Left colon (tissue), 2 donors: Measurements from ENCODE around the gene RAMP1. TPM values are rescaled to one million over a fixed set of nuclear protein-coding genes. Genes with fewer than 3 reads are reported as not detected.
A peak's percentile ranks its signal among the peaks of the same experiment; 100 is the strongest.

ENCODE experiments used
- ATAC-seq: fragments of 200-7000 bp; cut with Tn5 transposase; one replicate; pipeline ENCODE4 v1.9.1; 2020; ENCODE audit warnings: mild to moderate bottlenecking, moderate library complexity
- DNase-seq, 2 donors: peaks; one replicate each; pipeline ENCODE4 v3.0.0-alpha.2; 2020
- intact Hi-C, 2 donors: fragments of 100-400 bp; cut with DNase I in 1 of 2; cut with micrococcal nuclease in 1 of 2; formaldehyde crosslinking; loops; one replicate each; pipeline versions ENCODE4 v1.11.2 to v1.14.0; 2022; cut with DNase I, micrococcal nuclease
- total RNA-seq, 2 donors: library from RNA; stranded (reverse); fragmentation: NEBNext Ultra II Directional; extraction: Animal tissue kit (Norgen Biotek cat#: 25700); gene quantifications; one replicate each; pipeline ENCODE4 v1.2.1, GENCODE V29; 2021
- donor health status: DM: no; HTN: no; CAD: no.
- donor health status: DM: yes; HTN: yes; CAD: no.

RAMP1 gene
- total RNA-seq, 2 donors from 2014 or later, result 1.8 to 24.8 TPM

GRCh38 chr2:237873897-237874551 is 14.6 kb downstream of the RAMP1 start:
- no peak for ATAC-seq
- intact Hi-C loops, result no loop called here
- no peak for DNase-seq

- ATAC-seq (no peak), DNase-seq (no peak)
- intact Hi-C loops, result no loop called here
Measured at GRCh38 chr2:237874585-237875161, 15.2 kb downstream of the RAMP1 start.

- DNase-seq (no peak), ATAC-seq (no peak)
- intact Hi-C loops, result no loop called here
Measured at GRCh38 chr2:237875256-237876060, 16.0 kb downstream of the RAMP1 start.

- intact Hi-C loops, result no loop called here
- ATAC-seq, result no peak
- DNase-seq, result no peak
Measured at GRCh38 chr2:237876061-237876526, 16.7 kb downstream of the RAMP1 start.

GRCh38 chr2:237876532-237876931 is 17.1 kb downstream of the RAMP1 start:
- no peak for DNase-seq
- intact Hi-C loops, result no loop called here
- no peak for ATAC-seq

GRCh38 chr2:237876951-237877491 is 17.6 kb downstream of the RAMP1 start:
- ATAC-seq, result no peak
- no peak for DNase-seq
- intact Hi-C loops, result no loop called here

- peak in 1 of 2 donors; percentile 21 for DNase-seq
- intact Hi-C loops, result no loop called here
- no peak for ATAC-seq
Measured at GRCh38 chr2:237877576-237878307, 18.3 kb downstream of the RAMP1 start.

GRCh38 chr2:237878321-237879057 is 19.1 kb downstream of the RAMP1 start:
- ATAC-seq, result no peak
- no peak for DNase-seq
- intact Hi-C loops, result no loop called here

GRCh38 chr2:237879058-237879430 is 19.6 kb downstream of the RAMP1 start:
- ATAC-seq (no peak), DNase-seq (no peak)
- intact Hi-C loops, result no loop called here

- DNase-seq (no peak), ATAC-seq (no peak)
- intact Hi-C loops, result no loop called here
Measured at GRCh38 chr2:237879991-237880560, 20.7 kb downstream of the RAMP1 start.

- ATAC-seq, result no peak
- peak in 1 of 2 donors; percentile 30 for DNase-seq
- intact Hi-C loops, result no loop called here
Measured at GRCh38 chr2:237882510-237883481, 23.4 kb downstream of the RAMP1 start.

GRCh38 chr2:237883951-237884446 is 24.6 kb downstream of the RAMP1 start:
- intact Hi-C loops, result no loop called here
- DNase-seq, result peak in 1 of 2 donors; percentile 15
- no peak for ATAC-seq

GRCh38 chr2:237884681-237885080 is 25.3 kb downstream of the RAMP1 start:
- ATAC-seq, result no peak
- peak in 1 of 2 donors; percentile 18 for DNase-seq
- intact Hi-C loops, result no loop called here

GRCh38 chr2:237885111-237885930 is 25.9 kb downstream of the RAMP1 start:
- DNase-seq (peak in 1 of 2 donors; percentile 26), ATAC-seq (no peak)
- intact Hi-C loops, result no loop called here

- ATAC-seq (peak; percentile 23), DNase-seq (peak; percentile 42 to 72)
- intact Hi-C loops, result no loop called here
Measured at GRCh38 chr2:237885931-237886684, 26.7 kb downstream of the RAMP1 start.
